GM15510 (cell line): ENCODE results near the gene ANKLE1.

Experiments
- POLR2A ChIP-seq: IDR thresholded peaks from 3 replicates; pipeline ENCODE4 v1.6.1; 2011; ENCODE audit warnings: borderline replicate concordance; ENCODE audit not compliant: insufficient read length; ENCODE audit errors: extremely low read depth

ANKLE1 gene

DNA sequence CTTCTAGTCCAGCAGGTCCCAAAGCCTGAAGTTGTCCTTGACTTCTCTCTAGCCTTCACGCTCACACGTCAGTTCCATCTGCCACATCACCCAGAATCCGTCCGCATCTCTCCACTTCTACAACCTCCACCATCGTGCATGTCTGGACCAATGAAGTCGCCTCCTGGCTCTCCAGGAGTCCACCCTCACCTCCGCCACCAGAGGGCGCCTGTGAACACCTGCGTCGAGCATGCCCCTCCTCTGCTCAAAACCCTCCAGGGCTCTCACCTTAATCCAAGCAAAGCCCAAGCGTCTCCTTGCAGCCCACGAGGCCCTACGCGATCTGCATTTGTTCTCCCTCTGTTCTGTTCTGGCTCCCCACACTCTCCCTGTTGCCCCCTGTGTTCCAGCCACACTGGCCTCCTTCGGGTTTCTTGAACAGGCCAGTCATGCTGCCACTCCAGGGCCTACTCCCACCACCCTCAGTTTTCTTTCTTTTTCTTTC lies 20.8 kb upstream of the ANKLE1 start:
- TF ChIP-seq POLR2A = no peak

GRCh38 chr19:17262557-17262956 lies 19.1 kb upstream of the ANKLE1 start:
- no peak for TF ChIP-seq POLR2A

DNA sequence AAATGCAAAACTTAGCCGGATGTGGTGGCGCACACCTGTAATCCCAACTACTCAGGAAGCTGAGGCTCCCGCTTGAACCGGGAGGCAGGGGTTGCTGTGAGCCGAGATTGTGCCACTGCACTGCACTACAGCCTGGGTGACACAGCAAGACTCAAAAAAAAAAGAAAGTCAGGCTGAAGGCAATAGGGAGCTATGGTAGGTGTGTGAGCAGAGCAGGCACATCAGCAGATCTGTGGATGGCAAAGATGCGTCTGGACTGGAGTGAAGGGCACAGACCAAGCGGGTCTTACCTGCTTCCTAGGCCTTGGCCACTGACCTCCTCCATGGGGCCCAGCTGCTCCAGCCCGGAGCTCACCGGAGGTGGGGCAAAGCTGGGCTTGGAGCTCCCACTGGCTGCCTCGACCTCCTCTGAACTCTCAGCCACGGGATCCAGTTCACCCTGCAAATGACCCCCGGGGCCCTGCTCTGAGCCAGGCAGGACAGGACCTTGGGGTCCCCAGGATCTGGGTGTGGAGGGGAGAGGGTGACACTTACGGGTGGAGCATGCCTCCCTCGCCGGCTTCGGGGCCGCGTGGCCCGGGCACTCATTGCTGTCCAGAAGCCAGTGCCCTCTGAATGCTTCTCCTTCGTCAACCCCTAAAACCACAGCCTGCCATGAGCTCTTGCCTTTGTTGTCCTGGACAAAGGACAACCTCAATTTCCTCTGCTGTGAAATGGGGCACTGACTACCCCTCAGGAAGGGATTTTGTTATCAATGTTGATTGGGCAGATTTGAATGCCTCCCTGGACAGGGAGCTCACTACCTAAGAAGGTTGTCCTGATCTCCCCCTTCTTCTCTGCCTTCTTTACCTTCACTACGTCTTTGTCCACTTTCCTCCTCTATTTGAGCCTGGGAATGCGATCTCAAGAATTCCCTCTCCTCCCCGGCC lies 17.7 kb upstream of the ANKLE1 start:
- TF ChIP-seq POLR2A = no peak

DNA sequence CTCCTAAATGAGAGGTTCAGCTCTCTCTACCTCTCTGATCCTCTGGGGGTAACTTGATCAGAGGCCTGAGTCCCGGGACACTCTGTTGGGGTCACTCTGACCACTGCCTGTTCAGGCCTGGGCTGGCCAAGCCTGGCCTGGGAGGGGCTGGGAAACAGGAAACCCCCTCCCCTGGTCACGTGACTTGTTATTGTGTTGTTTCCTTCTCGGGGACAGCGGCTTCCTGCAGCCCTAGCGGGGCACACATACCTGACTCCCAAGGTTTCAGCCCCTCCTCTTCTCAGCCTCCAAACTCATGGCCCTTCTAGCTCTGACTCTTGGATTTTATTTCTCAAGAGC lies 17.1 kb upstream of the ANKLE1 start, which contains the start of gene USHBP1:
Gene USHBP1, minus strand, starts transcription at position 105 of the 339 bp plus-strand sequence. CDS start 446 bp downstream, outside the sequence.
- no peak for TF ChIP-seq POLR2A

- no peak for TF ChIP-seq POLR2A
Observed at GRCh38 chr19:17266026-17266425, 15.7 kb upstream of the ANKLE1 start.

DNA sequence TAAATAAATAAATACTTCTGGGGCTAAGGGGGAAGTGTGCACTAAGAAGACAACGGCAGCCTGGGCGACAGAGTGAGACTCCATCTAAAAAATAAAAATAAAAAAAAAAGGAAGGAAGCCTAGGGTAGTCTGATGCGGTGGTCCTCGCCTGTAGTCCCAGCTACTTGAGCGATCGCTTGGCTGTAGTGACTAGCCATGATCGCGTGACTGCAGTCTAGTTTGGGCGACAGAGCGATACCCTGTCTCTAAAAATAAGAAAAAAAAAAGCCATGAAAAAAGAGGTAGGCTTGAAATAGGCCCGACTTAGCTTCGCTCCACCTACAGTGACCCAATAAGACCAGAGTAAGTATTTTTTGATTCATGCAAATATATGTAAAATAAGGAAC lies 15.1 kb upstream of the ANKLE1 start:
- peak; percentile 41 for TF ChIP-seq POLR2A

- peak; percentile 72 for TF ChIP-seq POLR2A
Observed at GRCh38 chr19:17266975-17267788, 14.5 kb upstream of the ANKLE1 start, which contains the start of gene BABAM1. Gene BABAM1, plus strand, starts transcription at chr19:17267443. Its CDS starts 1,364 bp downstream, at chr19:17268807.

GRCh38 chr19:17268754-17269153 lies 12.9 kb upstream of the ANKLE1 start:
- no peak for TF ChIP-seq POLR2A

DNA sequence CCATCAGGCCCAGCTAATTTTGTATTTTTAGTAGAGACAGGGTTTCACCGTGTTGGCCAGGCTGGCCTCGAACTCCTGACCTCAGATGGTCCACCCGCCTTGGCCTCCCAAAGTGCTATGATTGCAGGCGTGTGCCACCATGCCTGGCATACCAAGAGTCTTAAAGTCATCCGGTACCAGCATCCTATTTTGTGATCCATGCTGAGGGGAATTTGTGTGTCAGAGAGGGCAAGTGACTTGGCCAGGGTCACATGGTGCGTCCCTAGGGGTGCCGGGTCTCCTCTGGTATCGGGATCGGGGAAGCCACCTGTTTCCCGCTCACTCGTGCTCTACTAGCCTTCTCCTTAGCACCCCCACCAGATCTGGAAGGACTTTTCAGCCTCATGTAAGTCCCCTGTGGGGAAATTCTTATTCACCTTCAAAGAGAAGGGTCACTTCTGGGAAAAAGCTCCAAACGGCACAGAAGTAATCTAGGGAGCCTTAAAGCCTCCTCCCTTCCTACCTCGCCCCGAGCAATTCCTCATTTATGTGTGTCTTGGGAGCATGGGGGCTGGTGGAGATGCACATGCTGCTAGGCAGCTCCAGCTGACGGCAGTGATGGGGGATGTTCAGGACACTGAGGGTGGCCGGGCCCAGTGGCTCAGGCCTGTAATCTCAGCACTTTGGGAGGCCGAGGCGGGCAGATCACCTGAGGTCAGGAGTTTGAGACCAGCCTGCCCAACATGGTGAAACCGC lies 6.1 kb upstream of the ANKLE1 start:
- no peak for TF ChIP-seq POLR2A

DNA sequence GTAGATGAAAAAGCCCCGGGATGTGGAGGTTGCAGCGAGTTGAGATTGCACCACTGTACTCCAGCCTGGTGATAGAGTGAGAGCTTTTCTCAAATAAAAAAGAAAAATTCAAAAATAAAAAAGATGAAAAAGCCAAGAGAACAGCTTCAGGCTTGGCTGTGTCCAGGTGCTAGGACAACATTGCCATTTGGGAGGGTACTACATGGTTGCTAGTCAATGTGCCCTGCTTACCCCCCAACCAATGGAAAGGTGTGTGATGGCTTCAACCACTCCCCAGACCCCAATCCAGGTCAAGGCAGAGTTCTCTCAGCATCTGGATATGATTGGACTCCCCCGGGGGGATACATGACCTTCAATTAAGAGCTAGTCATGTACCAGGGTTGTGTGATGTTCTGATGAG lies 2.3 kb upstream of the ANKLE1 start:
- TF ChIP-seq POLR2A = no peak

GRCh38 chr19:17282488-17283125 lies 906 bp downstream of the ANKLE1 start:
- TF ChIP-seq POLR2A = peak; percentile 52

DNA sequence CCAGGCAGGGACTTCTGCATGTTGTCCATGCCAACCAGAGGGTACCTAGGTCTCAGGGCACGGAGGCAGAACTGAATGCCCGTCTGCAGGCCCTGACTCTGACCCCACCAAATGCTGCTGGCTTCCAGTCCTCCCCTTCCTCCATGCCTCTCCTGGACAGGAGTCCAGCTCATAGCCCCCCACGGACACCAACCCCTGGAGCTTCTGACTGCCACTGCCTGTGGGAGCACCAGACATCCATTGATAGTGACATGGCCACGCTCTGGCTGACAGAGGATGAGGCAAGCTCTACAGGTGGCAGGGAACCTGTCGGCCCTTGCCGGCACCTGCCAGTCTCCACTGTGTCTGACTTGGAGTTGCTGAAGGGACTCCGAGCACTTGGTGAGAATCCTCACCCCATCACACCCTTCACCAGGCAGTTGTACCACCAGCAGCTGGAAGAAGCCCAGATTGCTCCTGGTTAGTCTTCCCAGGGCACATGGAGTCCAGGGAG lies 1.8 kb downstream of the ANKLE1 start:
- TF ChIP-seq POLR2A = no peak

DNA sequence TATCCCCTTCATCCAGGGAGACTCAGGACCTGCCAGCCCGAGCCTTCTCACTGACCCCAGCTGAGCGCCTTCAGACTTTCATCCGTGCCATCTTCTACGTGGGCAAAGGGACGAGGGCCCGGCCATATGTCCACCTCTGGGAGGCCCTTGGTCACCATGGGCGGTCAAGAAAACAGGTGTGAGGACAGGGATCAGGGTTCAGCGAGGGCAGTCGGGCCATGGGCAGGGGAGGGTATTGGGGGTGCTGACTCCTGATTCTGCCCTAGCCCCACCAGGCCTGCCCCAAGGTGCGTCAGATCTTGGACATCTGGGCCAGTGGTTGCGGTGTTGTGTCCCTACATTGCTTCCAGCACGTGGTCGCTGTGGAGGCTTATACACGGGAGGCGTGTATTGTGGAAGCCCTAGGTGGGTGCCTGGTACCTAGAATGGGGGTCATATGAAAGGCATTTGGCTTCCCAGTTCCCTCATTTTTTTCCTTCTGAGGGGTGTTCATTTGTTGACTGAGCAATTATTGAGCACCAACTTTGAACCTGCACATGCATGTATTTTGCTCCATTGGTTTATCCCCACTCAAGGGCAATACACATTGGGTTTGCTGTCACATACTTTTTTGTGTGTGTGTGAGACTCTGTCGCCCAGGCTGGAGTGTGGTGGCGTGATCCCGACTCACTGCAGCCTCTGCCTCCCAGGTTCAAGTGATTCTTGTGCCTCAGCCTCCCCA lies 3.9 kb downstream of the ANKLE1 start:
- TF ChIP-seq POLR2A = no peak
